GM23338 (cell line): Measurements from ENCODE around the gene HSPG2. TPM values are rescaled to one million over a fixed set of nuclear protein-coding genes. Genes with fewer than 3 reads are reported as not detected.

Experiments used
- ATAC-seq: fragments of 200-7000 bp; cut with Tn5 transposase; 3 replicates; pipeline ENCODE4 v1.9.1; 2020
- DNase-seq: peaks from one replicate; pipeline ENCODE4 v3.0.0-alpha.2; 2015; ENCODE audit warnings: low spot score
- H2AFZ ChIP-seq: fragments of 200-600 bp; sonication (generic); 2 replicates; pipeline ENCODE4 v1.8.0; 2016; ENCODE audit warnings: antibody characterized with exemption, mild to moderate bottlenecking, moderate library complexity
- H3F3A ChIP-seq: fragments of 200-600 bp; sonication (generic); replicated peaks from 2 replicates; pipeline ENCODE4 v1.8.0; 2017; ENCODE audit warnings: antibody characterized with exemption, mixed run types, low read depth
- H3K27ac ChIP-seq: fragments of 200-600 bp; sonication (generic); 2 replicates; pipeline ENCODE4 v1.6.1; 2016; ENCODE audit warnings: low read depth
- H3K27me3 ChIP-seq: fragments of 200-600 bp; sonication (generic); 2 replicates; pipeline ENCODE4 v1.8.0; 2016; ENCODE audit warnings: mild to moderate bottlenecking, mixed run types, moderate library complexity; ENCODE audit not compliant: insufficient read depth
- H3K36me3 ChIP-seq: fragments of 200-600 bp; sonication (generic); 2 replicates; pipeline ENCODE4 v1.8.0; 2016; ENCODE audit warnings: mild to moderate bottlenecking; ENCODE audit not compliant: insufficient read depth
- H3K4me1 ChIP-seq: fragments of 200-600 bp; sonication (generic); 2 replicates; pipeline ENCODE4 v1.8.0; 2016; ENCODE audit warnings: mild to moderate bottlenecking, moderate library complexity; ENCODE audit not compliant: insufficient read depth
- H3K4me2 ChIP-seq: fragments of 200-600 bp; sonication (generic); 2 replicates; pipeline ENCODE4 v1.7.1; 2017; ENCODE audit warnings: mixed run types
- H3K4me3 ChIP-seq: fragments of 200-600 bp; sonication (generic); 2 replicates; pipeline ENCODE4 v1.6.1; 2016; ENCODE audit warnings: mixed run types
- H3K79me2 ChIP-seq: fragments of 200-600 bp; sonication (generic); replicated peaks from 2 replicates; pipeline ENCODE4 v1.8.0; 2017; ENCODE audit warnings: mild to moderate bottlenecking; ENCODE audit not compliant: insufficient read depth
- H3K9me2 ChIP-seq: fragments of 200-600 bp; sonication (generic); 2 replicates; pipeline ENCODE4 v1.8.0; 2017; ENCODE audit not compliant: insufficient read depth
- H4K20me1 ChIP-seq: fragments of 200-600 bp; sonication (generic); replicated peaks from 2 replicates; pipeline ENCODE4 v1.8.0; 2017; ENCODE audit warnings: mild to moderate bottlenecking; ENCODE audit not compliant: insufficient read depth
- H3K27ac Mint-ChIP-seq: 2 replicates; pipeline ENCODE4 v1.8.0; 2020; ENCODE audit warnings: inconsistent platforms, mild to moderate bottlenecking, moderate library complexity, mixed read lengths
- H3K27me3 Mint-ChIP-seq: 3 replicates; pipeline ENCODE4 v1.8.0; 2022; ENCODE audit warnings: low read depth, mild to moderate bottlenecking, moderate library complexity, mixed read lengths, inconsistent platforms; ENCODE audit not compliant: insufficient read depth, poor library complexity
- H3K36me3 Mint-ChIP-seq: 3 replicates; pipeline ENCODE4 v1.8.0; 2021; ENCODE audit warnings: low read depth, mild to moderate bottlenecking, inconsistent platforms, moderate library complexity, mixed read lengths
- H3K4me1 Mint-ChIP-seq: 3 replicates; pipeline ENCODE4 v1.8.0; 2020; ENCODE audit warnings: mild to moderate bottlenecking, inconsistent platforms, mixed read lengths
- H3K4me3 Mint-ChIP-seq: 3 replicates; pipeline ENCODE4 v1.8.0; 2021; ENCODE audit warnings: moderate library complexity, mild to moderate bottlenecking, inconsistent platforms, mixed read lengths
- H3K9me3 Mint-ChIP-seq: 3 replicates; pipeline ENCODE4 v1.8.0; 2020; ENCODE audit warnings: moderate library complexity, mild to moderate bottlenecking, inconsistent platforms, mixed read lengths
- CREB1 ChIP-seq: fragments of 250-450 bp; sonication (Bioruptor Pico); IDR thresholded peaks from 2 replicates; pipeline ENCODE4 v1.5.0; 2020; ENCODE audit warnings: low read depth, mild to moderate bottlenecking, moderate library complexity
- EZH2 ChIP-seq: fragments of 200-600 bp; sonication (generic); IDR thresholded peaks from one replicate; pipeline ENCODE4 v1.8.0; 2017; ENCODE audit warnings: antibody characterized with exemption, mild to moderate bottlenecking, low read depth; ENCODE audit not compliant: unreplicated experiment
- JUNB ChIP-seq: IDR thresholded peaks from one replicate; pipeline ENCODE4 v1.6.1; 2016; ENCODE audit warnings: antibody characterized with exemption; ENCODE audit not compliant: unreplicated experiment
- ZNF331 ChIP-seq: fragments of 250-450 bp; sonication (Bioruptor Pico); IDR thresholded peaks from 2 replicates; pipeline ENCODE4 v1.5.0; 2020; ENCODE audit warnings: low read depth, mild to moderate bottlenecking, moderate library complexity
- polyA plus RNA-seq: library from polyadenylated mRNA; unstranded; fragments of >200 nt; fragmentation: Nextera tagmentation; extraction: Ambion mirVana; gene quantifications from 2 replicates; pipeline ENCODE4 v1.2.1, GENCODE V29; 2016
- total RNA-seq: library from RNA; depleted of rRNA; stranded (reverse); fragments of >200 nt; shearing (Covaris generic); gene quantifications from 2 replicates; pipeline ENCODE4 v1.2.3, GENCODE V29; 2014
- TF ChIP-seq, protein P1 (sequence below): IDR thresholded peaks from 2 replicates; pipeline ENCODE4 v1.6.1; 2016; ENCODE audit warnings: antibody characterized with exemption
- TF ChIP-seq, protein P2 (sequence below): fragments of 250-450 bp; sonication (Bioruptor Pico); IDR thresholded peaks from 2 replicates; pipeline ENCODE4 v1.5.0; 2020; ENCODE audit warnings: mild to moderate bottlenecking, moderate library complexity

HSPG2 gene
- total and polyA plus RNA-seq, 2 experiments from 2014 or later = 14.9 to 70.8 TPM

DNA sequence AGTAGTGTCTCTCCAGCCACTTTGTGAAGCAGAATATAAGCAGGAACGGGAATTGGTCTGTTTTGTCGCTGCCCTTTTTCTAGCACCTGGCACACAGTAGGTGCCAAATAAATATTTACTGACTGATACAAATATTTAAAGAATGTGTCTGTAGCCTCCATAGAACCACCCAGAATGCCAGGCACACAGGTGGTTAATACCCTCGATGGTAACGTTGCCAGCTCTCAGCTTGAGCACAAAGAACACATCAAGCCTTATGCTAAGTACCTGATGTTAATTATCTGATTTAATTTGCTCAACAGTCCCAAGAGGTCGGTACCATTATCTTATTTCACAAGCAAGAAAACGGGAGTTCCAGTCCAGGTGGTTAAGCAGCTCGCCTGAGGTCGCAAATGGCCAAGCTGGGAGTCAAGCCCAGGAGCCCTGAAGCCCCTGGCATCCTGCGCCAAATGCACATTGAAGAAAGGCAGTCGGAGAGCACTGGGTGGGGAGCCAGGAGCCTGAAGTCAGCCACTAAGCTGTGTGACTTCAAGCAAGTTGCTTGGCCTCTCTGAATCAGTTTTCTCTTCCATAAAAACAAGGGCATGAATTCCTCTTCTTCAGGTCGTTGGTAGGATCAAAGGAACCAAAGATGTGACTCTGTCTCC, 26.4 kb downstream of the HSPG2 start:
- H3K9me3 Mint-ChIP-seq = no peaks in the 10 kb centered on the region
- H3F3A ChIP-seq = 0 out of 2 replicates have a peak, but pooled peaks cover 2% of the 10 kb centered on the region
- ATAC-seq (no peak), DNase-seq (no peak)
- H3K79me2 ChIP-seq = 0 out of 2 replicates have a peak, but pooled peaks cover 10% of the 10 kb centered on the region
- peaks cover 2% of the 10 kb centered on the region for H3K27me3 Mint-ChIP-seq
- peaks cover 8% of the 10 kb centered on the region; the same call in 1 of the 2 replicates for H4K20me1 ChIP-seq
- H3K27ac Mint-ChIP-seq = peak overlapping the region; percentile 89
- H3K4me3 Mint-ChIP-seq = no peak overlapping the region
- H3K9me2 ChIP-seq = no peaks in the 10 kb centered on the region
- no peak overlapping the region for H3K4me3 ChIP-seq
- TF ChIP-seq CREB1 (CRISPR knock-in tag) (no peak), EZH2 (no peak), JUNB (no peak), ZNF331 (CRISPR knock-in tag) (no peak)
- TF ChIP-seq, protein P1, sequence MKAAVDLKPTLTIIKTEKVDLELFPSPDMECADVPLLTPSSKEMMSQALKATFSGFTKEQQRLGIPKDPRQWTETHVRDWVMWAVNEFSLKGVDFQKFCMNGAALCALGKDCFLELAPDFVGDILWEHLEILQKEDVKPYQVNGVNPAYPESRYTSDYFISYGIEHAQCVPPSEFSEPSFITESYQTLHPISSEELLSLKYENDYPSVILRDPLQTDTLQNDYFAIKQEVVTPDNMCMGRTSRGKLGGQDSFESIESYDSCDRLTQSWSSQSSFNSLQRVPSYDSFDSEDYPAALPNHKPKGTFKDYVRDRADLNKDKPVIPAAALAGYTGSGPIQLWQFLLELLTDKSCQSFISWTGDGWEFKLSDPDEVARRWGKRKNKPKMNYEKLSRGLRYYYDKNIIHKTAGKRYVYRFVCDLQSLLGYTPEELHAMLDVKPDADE = no peak
- TF ChIP-seq, protein P2, sequence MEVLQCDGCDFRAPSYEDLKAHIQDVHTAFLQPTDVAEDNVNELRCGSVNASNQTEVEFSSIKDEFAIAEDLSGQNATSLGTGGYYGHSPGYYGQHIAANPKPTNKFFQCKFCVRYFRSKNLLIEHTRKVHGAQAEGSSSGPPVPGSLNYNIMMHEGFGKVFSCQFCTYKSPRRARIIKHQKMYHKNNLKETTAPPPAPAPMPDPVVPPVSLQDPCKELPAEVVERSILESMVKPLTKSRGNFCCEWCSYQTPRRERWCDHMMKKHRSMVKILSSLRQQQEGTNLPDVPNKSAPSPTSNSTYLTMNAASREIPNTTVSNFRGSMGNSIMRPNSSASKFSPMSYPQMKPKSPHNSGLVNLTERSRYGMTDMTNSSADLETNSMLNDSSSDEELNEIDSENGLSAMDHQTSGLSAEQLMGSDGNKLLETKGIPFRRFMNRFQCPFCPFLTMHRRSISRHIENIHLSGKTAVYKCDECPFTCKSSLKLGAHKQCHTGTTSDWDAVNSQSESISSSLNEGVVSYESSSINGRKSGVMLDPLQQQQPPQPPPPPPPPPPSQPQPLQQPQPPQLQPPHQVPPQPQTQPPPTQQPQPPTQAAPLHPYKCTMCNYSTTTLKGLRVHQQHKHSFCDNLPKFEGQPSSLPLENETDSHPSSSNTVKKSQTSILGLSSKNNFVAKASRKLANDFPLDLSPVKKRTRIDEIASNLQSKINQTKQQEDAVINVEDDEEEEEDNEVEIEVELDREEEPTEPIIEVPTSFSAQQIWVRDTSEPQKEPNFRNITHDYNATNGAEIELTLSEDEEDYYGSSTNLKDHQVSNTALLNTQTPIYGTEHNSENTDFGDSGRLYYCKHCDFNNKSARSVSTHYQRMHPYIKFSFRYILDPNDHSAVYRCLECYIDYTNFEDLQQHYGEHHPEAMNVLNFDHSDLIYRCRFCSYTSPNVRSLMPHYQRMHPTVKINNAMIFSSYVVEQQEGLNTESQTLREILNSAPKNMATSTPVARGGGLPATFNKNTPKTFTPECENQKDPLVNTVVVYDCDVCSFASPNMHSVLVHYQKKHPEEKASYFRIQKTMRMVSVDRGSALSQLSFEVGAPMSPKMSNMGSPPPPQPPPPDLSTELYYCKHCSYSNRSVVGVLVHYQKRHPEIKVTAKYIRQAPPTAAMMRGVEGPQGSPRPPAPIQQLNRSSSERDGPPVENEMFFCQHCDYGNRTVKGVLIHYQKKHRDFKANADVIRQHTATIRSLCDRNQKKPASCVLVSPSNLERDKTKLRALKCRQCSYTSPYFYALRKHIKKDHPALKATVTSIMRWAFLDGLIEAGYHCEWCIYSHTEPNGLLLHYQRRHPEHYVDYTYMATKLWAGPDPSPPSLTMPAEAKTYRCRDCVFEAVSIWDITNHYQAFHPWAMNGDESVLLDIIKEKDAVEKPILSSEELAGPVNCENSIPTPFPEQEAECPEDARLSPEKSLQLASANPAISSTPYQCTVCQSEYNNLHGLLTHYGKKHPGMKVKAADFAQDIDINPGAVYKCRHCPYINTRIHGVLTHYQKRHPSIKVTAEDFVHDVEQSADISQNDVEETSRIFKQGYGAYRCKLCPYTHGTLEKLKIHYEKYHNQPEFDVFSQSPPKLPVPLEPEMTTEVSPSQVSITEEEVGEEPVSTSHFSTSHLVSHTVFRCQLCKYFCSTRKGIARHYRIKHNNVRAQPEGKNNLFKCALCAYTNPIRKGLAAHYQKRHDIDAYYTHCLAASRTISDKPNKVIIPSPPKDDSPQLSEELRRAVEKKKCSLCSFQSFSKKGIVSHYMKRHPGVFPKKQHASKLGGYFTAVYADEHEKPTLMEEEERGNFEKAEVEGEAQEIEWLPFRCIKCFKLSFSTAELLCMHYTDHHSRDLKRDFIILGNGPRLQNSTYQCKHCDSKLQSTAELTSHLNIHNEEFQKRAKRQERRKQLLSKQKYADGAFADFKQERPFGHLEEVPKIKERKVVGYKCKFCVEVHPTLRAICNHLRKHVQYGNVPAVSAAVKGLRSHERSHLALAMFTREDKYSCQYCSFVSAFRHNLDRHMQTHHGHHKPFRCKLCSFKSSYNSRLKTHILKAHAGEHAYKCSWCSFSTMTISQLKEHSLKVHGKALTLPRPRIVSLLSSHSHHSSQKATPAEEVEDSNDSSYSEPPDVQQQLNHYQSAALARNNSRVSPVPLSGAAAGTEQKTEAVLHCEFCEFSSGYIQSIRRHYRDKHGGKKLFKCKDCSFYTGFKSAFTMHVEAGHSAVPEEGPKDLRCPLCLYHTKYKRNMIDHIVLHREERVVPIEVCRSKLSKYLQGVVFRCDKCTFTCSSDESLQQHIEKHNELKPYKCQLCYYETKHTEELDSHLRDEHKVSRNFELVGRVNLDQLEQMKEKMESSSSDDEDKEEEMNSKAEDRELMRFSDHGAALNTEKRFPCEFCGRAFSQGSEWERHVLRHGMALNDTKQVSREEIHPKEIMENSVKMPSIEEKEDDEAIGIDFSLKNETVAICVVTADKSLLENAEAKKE = no peak
- no peaks in the 10 kb centered on the region for H3K27me3 ChIP-seq
- H2AFZ ChIP-seq = no peak overlapping the region
- H3K36me3 Mint-ChIP-seq = no peaks in the 10 kb centered on the region; the same call in 2 of the 3 replicates
- peaks cover 55% of the 10 kb centered on the region for H3K4me1 Mint-ChIP-seq
- peaks cover 38% of the 10 kb centered on the region for H3K4me1 ChIP-seq
- H3K4me2 ChIP-seq = peak overlapping the region; percentile 57
- H3K36me3 ChIP-seq = no peaks in the 10 kb centered on the region
- H3K27ac ChIP-seq = peak overlapping the region; percentile 93
